HUES64 (cell line): ENCODE results near the gene CYP51A1.
"Not testable (repeated sequence)": the region's sequence is repeated elsewhere in the genome, so short reads cannot be mapped to it uniquely, and the experiment has no call there.

Experiments used
- H3K27ac ChIP-seq: 2 replicates; pipeline ENCODE4 v1.7.0; 2013; ENCODE audit warnings: low read depth, low read length, inconsistent platforms
- H3K27me3 ChIP-seq: 2 replicates; pipeline ENCODE4 v1.6.1; 2013; ENCODE audit warnings: mild to moderate bottlenecking, low read length; ENCODE audit not compliant: insufficient read depth
- H3K36me3 ChIP-seq: 2 replicates; pipeline ENCODE4 v1.6.1; 2013; ENCODE audit warnings: mild to moderate bottlenecking, low read length; ENCODE audit not compliant: insufficient read depth
- H3K4me1 ChIP-seq: 2 replicates; pipeline ENCODE4 v1.6.1; 2013; ENCODE audit warnings: mild to moderate bottlenecking, low read length, moderate library complexity; ENCODE audit not compliant: insufficient read depth
- H3K4me3 ChIP-seq: 2 replicates; pipeline ENCODE4 v1.5.1; 2013; ENCODE audit warnings: mild to moderate bottlenecking, low read length, moderate library complexity
- H3K9ac ChIP-seq: 2 replicates; pipeline ENCODE4 v1.6.1; 2013; ENCODE audit warnings: mild to moderate bottlenecking, low read depth, low read length
- H3K9me3 ChIP-seq: 2 replicates; pipeline ENCODE4 v1.6.1; 2013; ENCODE audit warnings: low read depth, low read length; ENCODE audit not compliant: insufficient read depth
- WGBS: fragments of 150-250, 120-280 bp; methylation state at CpG from one replicate; pipeline ENCODE4 v1.1.7; 2013; ENCODE audit warnings: missing lambda C conversion rate; 5-methylcytosine and 5-hydroxymethylcytosine counted together

Gene CYP51A1

GRCh38 chr7:92143192-92143880 lies 9.1 kb upstream of the CYP51A1 start:
- H3K9me3 ChIP-seq, H3K4me1 ChIP-seq, H3K27me3 ChIP-seq, H3K27ac ChIP-seq, H3K36me3 ChIP-seq, H3K4me3 ChIP-seq, H3K9ac ChIP-seq: not testable (repeated sequence)
- 94% methylated on average over 49 of the region's 50 CpGs for WGBS

DNA sequence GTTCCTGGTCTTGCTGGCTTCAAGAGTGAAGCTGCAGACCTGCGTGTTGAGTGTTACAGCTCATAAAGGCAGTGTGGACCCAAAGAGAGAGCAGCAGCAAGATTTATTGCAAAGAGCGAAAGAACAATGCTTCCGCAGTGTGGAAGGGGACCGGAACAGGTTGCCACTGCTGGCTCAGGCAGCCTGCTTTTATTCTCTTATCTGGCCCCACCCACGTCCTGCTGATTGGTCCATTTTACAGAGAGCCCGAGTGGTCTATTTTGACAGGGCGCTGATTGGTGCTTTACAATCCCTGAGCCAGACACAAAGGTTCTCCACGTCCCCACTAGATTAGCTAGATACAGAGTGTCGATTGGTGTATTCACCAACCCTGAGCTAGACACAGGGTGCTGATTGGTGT lies 8.5 kb upstream of the CYP51A1 start:
- not testable (repeated sequence) for H3K4me3 ChIP-seq, H3K4me1 ChIP-seq, H3K36me3 ChIP-seq, H3K9me3 ChIP-seq, H3K27ac ChIP-seq, H3K27me3 ChIP-seq, H3K9ac ChIP-seq
- 95% methylated on average over 9 of the region's 9 CpGs for WGBS

- no peak overlapping the region for H3K9ac ChIP-seq
Measured at GRCh38 chr7:92141161-92141560, 6.9 kb upstream of the CYP51A1 start.

GRCh38 chr7:92137557-92137956 lies 3.3 kb upstream of the CYP51A1 start:
- H3K9ac ChIP-seq: no peak overlapping the region
- H3K36me3 ChIP-seq: no peaks in the 10 kb centered on the region
- 0 out of 2 replicates have a peak, but pooled peaks cover 3% of the 10 kb centered on the region for H3K9me3 ChIP-seq
- no peak overlapping the region for H3K27ac ChIP-seq
- no peak overlapping the region for H3K4me3 ChIP-seq
- 94% methylated on average over 2 of the region's 2 CpGs for WGBS
- H3K4me1 ChIP-seq: peaks cover 8% of the 10 kb centered on the region
- H3K27me3 ChIP-seq: no peaks in the 10 kb centered on the region

More at GRCh38 chr7:92141161-92141560, 6.9 kb upstream of the CYP51A1 start:
- Histone ChIP-seq H3K4me3 (no peak overlapping the region), H3K27ac (no peak overlapping the region), H3K36me3 (no peaks in the 10 kb centered on the region), H3K27me3 (no peaks in the 10 kb centered on the region), H3K9me3 (0 out of 2 replicates have a peak, but pooled peaks cover 3% of the 10 kb centered on the region), H3K4me1 (no peaks in the 10 kb centered on the region)
- WGBS: 90% methylated on average over 7 of the region's 7 CpGs

DNA sequence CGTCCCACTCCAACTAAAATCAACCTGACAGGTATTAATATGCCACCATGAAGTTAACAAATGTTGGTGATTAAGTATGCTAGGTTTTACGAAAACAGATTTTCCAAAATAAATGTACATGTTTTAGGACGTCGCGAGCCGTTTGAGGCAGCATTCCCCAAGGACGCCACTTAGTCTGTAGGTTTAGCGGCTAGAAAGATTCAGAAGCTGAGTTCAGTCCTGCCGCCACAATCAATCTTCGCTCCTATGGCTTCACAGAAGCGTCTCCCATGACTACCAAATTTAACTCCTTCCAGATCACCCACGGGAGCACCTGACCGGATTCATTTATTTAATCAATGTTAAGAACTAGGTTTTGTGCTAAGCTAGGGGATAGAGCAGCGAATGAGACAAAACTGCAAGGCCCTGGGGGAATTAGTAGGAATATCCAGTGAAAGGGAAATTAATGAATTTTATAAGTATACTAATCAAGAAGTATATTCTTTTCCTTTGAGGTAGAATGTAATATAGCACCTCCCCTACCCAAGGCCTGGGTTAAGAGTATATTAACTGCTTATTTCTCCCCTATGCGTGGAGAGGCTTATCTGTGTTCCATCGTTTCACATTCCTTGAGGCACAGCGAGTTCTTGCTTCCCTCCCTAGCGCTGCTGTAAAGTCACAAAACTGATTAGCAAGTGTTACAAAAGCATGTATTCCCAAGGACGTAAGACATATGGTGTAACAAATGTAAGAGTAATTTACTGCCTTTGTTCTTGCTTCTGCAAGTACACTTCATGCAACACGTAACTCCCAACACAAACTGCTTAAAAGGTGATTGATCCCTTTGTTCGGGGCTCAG lies 994 bp upstream of the CYP51A1 start:
- peaks cover 16% of the 10 kb centered on the region for H3K4me1 ChIP-seq
- H3K27me3 ChIP-seq: no peaks in the 10 kb centered on the region
- 0 out of 2 replicates have a peak, but pooled peaks cover 3% of the 10 kb centered on the region for H3K9me3 ChIP-seq
- peak overlapping the region; percentile 97 for H3K27ac ChIP-seq
- peak overlapping the region; percentile 75 for H3K4me3 ChIP-seq
- peak overlapping the region; percentile 89 for H3K9ac ChIP-seq
- 40% methylated on average over 20 of the region's 21 CpGs for WGBS
- peaks cover 17% of the 10 kb centered on the region for H3K36me3 ChIP-seq

GRCh38 chr7:92133737-92134270 lies 473 bp downstream of the CYP51A1 start:
- Histone ChIP-seq H3K9me3 (no peaks in the 10 kb centered on the region), H3K9ac (peak overlapping the region; percentile 89), H3K27ac (peak overlapping the region; percentile 97), H3K36me3 (peaks cover 32% of the 10 kb centered on the region), H3K4me3 (peak overlapping the region; percentile 75), H3K27me3 (no peaks in the 10 kb centered on the region), H3K4me1 (peaks cover 16% of the 10 kb centered on the region)
- WGBS: under 1% methylated on average over 42 of the region's 42 CpGs

GRCh38 chr7:92133133-92133736 lies 1.0 kb downstream of the CYP51A1 start:
- Histone ChIP-seq H3K27me3 (no peaks in the 10 kb centered on the region), H3K36me3 (peaks cover 38% of the 10 kb centered on the region), H3K27ac (no peak overlapping the region), H3K4me1 (peaks cover 16% of the 10 kb centered on the region), H3K9ac (peak overlapping the region; percentile 89), H3K4me3 (peak overlapping the region; percentile 75), H3K9me3 (no peaks in the 10 kb centered on the region)
- WGBS: 20% methylated on average over 15 of the region's 15 CpGs

DNA sequence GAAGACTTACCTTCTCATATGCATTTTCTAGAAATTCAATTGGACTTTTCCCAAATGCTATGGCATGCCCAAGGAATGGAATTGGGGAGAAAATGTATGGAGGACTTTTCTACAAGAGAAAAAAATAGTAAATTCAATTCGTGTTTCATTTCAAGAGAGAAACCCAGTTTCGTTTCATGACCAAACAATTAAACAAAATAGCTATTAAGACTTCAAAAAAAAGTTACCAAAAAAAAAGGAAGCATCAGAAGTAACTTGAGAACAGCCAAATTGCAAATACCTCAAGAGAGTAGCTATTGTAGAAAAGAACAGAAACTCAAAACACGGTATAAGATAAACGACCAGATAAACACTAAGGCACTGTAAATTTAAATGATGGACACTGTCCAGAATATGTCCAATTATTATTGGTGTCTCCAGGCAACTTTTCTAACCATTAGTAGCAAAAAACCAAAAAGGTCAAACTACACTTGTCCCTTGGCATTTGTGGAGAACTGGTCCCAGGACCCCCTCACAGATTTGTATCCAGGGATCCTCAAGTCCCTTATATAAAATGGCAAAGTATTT lies 2.4 kb downstream of the CYP51A1 start:
- no peak overlapping the region for H3K9ac ChIP-seq
- no peaks in the 10 kb centered on the region for H3K9me3 ChIP-seq
- H3K4me3 ChIP-seq: peak overlapping the region; percentile 75; the same call in 1 of the 2 replicates
- WGBS: 74% methylated on average over 4 of the region's 4 CpGs
- no peak overlapping the region; the same call in 1 of the 2 replicates for H3K27ac ChIP-seq
- H3K27me3 ChIP-seq: no peaks in the 10 kb centered on the region
- peaks cover 52% of the 10 kb centered on the region for H3K36me3 ChIP-seq
- H3K4me1 ChIP-seq: peaks cover 16% of the 10 kb centered on the region

DNA sequence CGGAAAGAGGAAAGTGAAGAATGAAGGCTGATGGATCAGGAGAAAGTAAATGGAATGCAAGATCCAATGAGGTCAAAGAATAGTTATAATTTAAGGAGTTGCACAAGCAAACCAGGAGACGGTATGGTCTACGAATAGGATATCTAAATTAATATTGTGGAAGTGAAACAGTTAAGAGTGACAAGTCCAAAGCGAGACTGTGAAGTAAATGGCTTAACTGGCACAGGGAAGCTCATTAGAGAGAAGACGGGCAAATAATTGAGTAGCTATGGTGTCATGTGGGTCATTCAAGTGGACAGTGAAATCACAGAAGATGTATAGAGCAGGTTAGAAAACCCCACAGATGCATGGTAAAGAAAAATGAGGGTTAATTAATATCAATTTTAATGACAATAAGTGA lies 3.2 kb downstream of the CYP51A1 start:
- no peak overlapping the region for H3K4me3 ChIP-seq
- H3K27me3 ChIP-seq: no peaks in the 10 kb centered on the region
- H3K9me3 ChIP-seq: no peaks in the 10 kb centered on the region
- H3K36me3 ChIP-seq: peaks cover 59% of the 10 kb centered on the region
- H3K4me1 ChIP-seq: peaks cover 16% of the 10 kb centered on the region
- no peak overlapping the region for H3K9ac ChIP-seq
- no peak overlapping the region for H3K27ac ChIP-seq
- 94% methylated on average over 5 of the region's 5 CpGs for WGBS

GRCh38 chr7:92121681-92122080 lies 12.6 kb downstream of the CYP51A1 start:
- Histone ChIP-seq H3K27ac (no peak overlapping the region), H3K4me3 (no peak overlapping the region), H3K27me3 (no peaks in the 10 kb centered on the region), H3K36me3 (peaks cover 86% of the 10 kb centered on the region), H3K9me3 (no peaks in the 10 kb centered on the region), H3K9ac (no peak overlapping the region), H3K4me1 (no peaks in the 10 kb centered on the region)
